NCI-H526 (cell line): ENCODE results near the gene TCF4.
A peak's percentile ranks its signal among the peaks of the same experiment; 100 is the strongest.

Experiments used
- DNase-seq, 2 experiments: peaks; one replicate each; lab custom pipeline; 2025; lab: John Stamatoyannopoulos, UW

TCF4 gene

GRCh38 chr18:55349685-55350084, 238.3 kb downstream of the TCF4 start:
- DNase-seq: no peak

- DNase-seq: no peak
Measured at GRCh38 chr18:55346961-55347740, 240.8 kb downstream of the TCF4 start.

GRCh38 chr18:55346387-55346786, 241.6 kb downstream of the TCF4 start:
- DNase-seq: no peak

GRCh38 chr18:55345103-55345950, 242.7 kb downstream of the TCF4 start:
- DNase-seq: no peak

DNA sequence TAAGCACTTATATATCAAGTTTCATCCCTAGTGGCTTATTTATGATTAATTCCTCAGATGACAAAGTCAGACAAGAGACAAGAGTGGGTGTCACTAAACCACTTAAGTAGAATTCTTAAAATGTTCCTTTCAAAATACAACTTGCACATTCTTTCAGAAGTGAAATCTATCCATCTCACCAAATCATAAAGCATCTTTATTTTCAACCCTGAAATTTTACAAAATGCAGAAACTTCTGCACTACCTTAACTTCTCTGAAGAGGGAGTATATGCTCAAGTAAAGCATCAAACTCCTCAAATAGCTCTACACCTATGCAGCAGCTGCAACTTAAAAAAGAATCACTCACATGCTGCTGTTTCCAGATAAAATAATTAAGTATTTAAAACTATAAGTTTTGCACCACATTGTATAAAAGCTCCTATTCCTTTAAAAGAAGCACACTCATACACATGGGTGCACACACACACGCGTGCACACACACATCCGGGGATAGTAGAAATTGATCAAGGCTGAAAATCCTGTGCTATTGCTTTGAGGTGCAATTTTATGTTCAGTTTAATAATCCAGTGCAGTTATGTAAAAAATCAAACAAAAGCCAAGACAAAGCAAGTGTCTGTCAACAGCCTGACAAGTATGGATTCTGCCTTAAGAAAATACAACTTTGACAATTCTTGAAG, 244.5 kb downstream of the TCF4 start:
- peak in 1 of 2 experiments; percentile 44 for DNase-seq

GRCh38 chr18:55340998-55341397, 247.0 kb downstream of the TCF4 start:
- DNase-seq: peak in 1 of 2 experiments; percentile 14

DNA sequence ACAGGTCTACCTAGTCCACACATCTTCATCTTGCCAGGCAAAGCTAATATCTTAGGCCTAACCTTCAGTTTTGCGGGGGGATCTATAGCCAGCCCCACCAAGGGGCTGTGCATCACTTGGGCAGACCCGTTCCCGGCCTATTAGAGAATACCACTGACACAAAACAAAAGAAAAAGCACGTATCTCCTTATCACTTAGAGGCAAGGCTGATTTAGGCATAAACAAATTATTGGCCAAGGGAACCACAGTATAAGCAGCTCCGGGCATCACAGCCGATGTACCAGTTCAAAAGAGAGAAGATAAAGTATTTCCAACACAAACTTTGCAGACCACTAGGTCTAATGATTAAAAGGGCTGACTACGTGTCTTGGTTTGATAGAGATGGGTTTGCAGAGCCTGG, 248.0 kb downstream of the TCF4 start:
- DNase-seq: peak in 1 of 2 experiments; percentile 27

DNA sequence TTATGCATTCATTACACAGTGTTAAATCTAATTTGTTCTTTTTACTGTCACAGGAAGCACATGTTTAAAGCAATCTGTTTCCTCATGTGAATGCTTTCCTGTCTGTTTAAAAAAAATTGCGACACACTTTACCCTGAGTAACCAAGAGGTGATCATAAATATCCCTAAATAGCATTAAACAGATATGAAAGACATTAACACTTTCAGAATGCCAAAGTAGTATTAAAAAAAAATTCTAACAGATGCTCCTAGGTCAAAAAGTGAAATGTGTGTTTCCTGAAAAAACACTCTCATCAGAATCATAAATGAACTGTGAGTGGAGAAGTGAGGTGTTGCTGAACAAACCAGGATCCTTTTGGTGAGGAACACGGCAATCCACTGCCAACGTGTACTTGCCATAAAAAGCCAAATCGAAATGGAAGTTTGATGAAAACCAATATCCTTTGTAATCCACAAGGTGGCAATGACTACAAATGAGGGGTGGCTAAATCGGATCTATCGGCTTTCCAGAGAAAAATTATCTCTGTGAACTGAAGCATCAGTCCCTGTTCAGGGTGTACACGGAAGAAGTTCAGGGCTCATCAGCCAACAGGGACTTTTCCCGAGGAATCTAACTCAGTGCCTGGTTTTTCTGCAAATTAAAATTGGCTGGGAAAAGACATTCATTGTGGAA, 248.9 kb downstream of the TCF4 start:
- DNase-seq: peak in 1 of 2 experiments; percentile 20

- DNase-seq: no peak
Measured at GRCh38 chr18:55337908-55338521, 250.0 kb downstream of the TCF4 start.

DNA sequence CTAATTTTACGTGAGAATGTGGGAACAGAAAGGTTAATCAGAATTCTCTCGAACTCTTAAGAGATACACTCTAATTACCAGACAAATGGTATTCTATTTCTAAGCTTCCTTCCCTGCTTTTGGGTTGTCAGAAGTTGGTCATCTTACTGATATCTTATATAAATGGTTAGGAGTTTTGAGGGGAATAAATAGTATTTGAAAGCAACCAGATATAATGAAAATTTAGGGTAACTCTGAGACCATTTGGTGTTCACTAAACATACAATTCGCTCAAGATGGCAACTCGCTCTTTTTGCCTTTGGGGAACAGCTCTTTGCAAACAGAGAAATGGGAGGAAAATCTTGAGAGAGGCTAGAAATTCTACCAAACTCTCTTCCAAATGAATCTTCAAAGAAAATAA, 250.9 kb downstream of the TCF4 start:
- no peak for DNase-seq

GRCh38 chr18:55336438-55337100, 251.4 kb downstream of the TCF4 start:
- DNase-seq: no peak

DNA sequence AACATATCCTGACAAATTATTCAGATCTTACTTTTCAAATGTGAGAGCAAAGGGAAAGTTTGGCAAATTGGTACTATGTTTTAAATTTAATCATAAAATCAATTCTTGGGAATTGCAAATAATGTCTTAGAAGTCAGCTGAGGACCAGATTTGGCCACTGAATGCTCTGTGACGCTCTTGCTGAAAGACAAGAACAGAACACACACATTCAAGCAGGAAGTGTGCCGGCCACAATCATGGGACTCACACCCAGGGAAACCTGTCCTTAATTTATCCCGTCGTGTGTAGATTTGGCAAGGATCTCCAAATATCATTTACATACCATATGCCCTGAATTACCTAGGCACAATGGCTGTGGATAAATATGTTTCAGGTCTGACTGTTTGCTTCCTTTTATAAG, 253.1 kb downstream of the TCF4 start:
- peak; percentile 38 to 67 for DNase-seq

DNA sequence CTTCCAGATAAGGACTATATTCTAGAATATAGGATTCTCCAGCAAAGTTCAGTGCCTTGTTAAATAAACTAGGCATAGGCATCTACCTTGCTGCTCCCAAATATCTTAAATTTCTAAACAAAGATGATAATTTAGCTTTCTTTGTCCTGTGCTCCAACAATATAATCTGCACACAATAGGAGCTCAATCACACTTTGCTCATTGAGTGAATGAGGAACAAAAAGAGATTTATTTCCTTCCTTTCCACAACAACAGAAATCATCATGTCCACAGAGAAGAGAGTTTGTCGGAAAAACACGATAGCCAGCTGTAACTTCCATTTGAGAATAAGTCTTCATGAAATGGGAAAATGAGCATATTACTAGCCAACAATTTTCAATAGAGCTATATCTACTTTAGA, 256.7 kb downstream of the TCF4 start:
- no peak for DNase-seq

DNA sequence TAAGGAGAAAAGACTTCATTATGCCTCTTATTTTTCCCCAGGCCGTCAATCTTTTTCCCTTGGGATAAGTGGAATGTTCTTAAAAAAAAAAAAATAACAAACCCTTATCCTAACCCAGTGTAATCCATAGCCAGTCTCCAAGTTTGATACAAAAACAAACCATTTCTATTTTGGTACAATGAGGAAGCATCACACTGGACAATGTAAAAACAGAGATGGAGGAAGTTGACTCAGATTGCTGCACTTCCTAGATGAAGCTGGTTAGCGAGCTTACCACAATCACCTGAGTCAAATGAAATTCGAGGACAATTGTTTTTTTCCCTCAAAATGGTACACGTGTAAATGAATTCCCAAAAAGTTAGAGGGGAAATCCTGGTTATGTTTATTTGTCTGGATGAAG, 259.7 kb downstream of the TCF4 start:
- DNase-seq: no peak

- peak in 1 of 2 experiments; percentile 72 for DNase-seq
Measured at GRCh38 chr18:55327454-55327853, 260.5 kb downstream of the TCF4 start.

DNA sequence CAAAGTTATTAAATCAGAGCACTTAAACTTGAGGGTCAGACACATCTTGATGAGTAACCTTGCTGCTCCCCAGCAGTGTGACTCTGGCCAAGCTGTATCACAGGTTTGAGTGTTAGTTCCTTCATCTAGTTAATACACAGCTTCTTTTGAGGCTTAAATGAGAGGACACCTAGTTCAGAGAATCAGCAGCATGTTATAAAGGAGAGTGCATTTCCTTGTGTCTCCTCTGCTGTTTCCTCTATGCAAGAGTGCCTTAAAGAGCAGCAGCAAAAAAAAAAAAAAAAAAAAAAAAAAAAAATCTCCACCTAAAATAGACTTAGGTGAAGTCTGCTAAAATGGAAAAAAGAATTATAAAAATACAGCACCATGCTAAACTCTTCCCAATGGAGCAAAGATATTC, 261.9 kb downstream of the TCF4 start:
- DNase-seq: no peak

DNA sequence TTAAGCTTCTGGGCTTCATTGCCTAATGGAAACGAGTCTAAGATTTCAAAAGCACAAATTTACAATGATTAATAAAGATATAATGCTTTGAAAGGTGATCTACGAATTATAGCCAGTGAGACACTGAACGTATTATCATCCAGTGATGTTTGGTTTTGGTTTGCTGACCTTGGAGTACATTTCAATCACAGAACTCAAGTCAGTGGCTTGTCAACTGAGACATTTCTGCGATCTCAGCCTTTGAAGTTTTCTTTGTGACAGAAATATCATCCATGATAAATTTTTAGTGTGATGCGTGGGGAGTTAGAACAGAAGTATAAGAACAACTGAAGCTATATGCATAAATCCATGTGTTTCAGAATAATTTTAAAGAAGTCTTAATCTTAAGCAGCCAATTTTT, 263.8 kb downstream of the TCF4 start:
- no peak for DNase-seq

DNA sequence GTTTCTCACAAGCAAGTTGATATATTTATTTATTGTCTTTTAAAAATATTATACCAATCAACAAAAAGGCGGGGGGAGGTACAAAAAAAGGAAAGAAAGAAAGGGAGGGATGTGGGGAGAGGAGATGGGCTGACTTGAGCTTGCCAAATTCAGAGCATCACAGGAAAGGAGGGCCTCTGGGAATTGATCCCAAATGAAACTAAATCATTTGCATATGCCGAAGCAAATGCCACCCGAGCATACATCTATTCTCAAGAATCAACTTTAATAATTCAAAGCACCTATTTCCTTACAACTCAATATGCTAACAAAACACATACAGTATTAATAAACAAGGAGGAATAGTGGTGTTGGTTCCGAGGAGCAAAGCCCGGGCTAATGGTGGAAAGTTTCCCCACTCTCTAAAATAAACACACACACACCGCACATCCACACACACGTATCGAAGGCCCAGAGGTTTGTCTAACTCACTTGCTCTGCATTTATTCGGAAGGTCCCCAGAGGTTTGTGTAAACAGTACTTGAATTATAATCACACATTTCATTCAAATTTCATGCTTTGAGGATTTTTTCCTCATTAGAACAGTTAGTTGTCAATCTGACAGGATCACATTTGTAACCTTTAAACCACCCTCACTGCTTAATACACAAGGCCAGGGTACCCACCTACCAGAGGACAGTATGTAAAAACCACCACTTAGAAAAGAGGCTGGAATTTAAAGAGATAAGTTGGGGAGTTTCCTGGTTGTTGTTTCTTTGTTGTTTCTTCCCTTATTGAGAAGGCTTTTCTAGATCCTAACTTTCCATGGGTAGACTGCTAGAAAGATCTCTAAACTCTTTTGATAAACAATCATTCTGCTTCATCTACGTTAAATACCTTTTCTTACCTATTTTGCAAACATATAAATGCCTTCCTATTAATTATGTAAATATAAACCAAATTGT, 264.7 kb downstream of the TCF4 start:
- peak; percentile 78 to 84 for DNase-seq

DNA sequence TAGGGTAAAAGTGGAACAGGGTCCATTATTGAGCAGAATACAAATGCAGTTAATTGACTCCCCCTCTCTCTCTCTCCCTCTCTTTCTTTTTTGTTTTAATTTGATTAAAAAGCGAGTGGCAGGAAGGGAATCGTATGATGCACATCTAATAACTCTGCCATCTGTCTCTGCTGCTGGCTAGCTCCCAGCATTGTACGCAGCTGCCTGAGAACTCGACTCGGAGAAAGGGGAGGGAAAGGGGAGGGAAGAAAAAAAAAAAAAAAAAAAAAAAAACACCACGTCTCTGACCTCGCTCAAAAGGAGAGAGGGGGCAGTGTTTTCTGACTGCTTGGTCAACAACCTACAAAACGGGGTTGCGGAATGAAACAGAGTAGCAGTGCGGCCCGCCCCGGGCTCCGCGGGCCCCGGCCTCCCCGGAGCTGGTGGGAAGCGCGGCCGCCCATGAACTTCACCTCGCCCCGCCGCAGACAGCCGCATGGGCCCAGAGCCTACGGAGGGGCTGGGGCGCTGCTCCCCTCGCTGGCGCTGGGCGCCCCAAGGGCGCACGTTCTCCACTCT, 265.7 kb downstream of the TCF4 start:
- peak; percentile 82 to 89 for DNase-seq
